ENCODE results near the gene TOP3B.

DNA sequence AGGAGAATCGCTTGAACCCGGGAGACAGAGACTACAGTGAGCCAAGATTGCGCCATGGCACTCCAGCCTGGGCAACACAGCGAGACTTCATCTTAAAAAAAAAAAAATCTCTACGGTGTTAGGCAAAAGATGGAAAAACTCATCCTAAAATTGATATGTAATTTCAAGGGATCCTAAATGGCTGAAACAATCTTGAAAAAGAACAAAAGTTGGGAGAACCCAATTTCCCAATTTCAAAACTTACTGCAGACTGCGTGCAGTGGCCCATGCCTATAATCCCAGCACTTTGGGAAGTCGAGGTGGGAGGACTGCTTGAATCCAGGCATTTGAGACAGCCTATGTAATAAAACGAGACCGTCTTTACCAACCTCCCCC is 31.7 kb upstream of the TOP3B start:
- TF ChIP-seq, protein P1, sequence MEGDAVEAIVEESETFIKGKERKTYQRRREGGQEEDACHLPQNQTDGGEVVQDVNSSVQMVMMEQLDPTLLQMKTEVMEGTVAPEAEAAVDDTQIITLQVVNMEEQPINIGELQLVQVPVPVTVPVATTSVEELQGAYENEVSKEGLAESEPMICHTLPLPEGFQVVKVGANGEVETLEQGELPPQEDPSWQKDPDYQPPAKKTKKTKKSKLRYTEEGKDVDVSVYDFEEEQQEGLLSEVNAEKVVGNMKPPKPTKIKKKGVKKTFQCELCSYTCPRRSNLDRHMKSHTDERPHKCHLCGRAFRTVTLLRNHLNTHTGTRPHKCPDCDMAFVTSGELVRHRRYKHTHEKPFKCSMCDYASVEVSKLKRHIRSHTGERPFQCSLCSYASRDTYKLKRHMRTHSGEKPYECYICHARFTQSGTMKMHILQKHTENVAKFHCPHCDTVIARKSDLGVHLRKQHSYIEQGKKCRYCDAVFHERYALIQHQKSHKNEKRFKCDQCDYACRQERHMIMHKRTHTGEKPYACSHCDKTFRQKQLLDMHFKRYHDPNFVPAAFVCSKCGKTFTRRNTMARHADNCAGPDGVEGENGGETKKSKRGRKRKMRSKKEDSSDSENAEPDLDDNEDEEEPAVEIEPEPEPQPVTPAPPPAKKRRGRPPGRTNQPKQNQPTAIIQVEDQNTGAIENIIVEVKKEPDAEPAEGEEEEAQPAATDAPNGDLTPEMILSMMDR (conservative IDR thresholded peaks at IDR 0.05; ENCODE audit: low read length), result no peak
- no peak for TF ChIP-seq EZH2phosphoT487 (IDR thresholded peaks at IDR 0.05; ENCODE audit: borderline replicate concordance, low read depth, low read length)
